ENCODE data around the gene UCHL1.

DNA sequence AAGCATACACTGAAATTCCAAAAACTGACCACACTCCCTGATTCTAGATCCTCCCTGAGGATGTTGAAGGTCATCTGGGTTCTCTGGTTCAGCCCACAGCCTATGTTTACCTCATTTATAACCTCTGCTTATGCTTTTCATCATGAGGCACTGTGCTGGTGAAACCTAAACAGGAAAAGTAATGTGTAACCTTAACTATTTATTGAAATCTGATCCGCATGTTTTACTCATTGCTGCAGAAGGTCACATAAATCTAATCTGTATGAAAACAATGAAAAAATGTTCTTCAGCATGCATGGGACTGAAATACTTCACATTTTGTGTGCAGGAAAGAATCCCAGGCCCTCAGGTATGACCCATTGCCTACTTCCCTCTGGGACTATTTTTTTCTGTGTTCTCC, 30.3 kb downstream of the UCHL1 start:
- TF ChIP-seq POLR2AphosphoS5 (IDR thresholded peaks at IDR 0.05; ENCODE audit: low read depth, low read length) (no peak), SIN3A (IDR thresholded peaks at IDR 0.05; ENCODE audit: borderline replicate concordance, insufficient read depth, low read length) (no peak)

Measured in PFSK-1 (cell line).